ENCODE results near the gene ISCU.
"Not testable (repeated sequence)": the region's sequence is repeated elsewhere in the genome, so short reads cannot be mapped to it uniquely, and the experiment has no call there.

Gene ISCU

GRCh38 chr12:108571609-108572165 lies 9.3 kb downstream of the ISCU start:
- no peak for DNase-seq

- no peak for DNase-seq
Observed at GRCh38 chr12:108572166-108572790, 9.9 kb downstream of the ISCU start.

- no peak for DNase-seq
Observed at GRCh38 chr12:108573317-108573716, 10.9 kb downstream of the ISCU start.

GRCh38 chr12:108574276-108574675 lies 11.9 kb downstream of the ISCU start:
- DNase-seq = not testable (repeated sequence)

- DNase-seq = no peak
Observed at GRCh38 chr12:108575199-108575912, 13.0 kb downstream of the ISCU start.

GRCh38 chr12:108576660-108577234 lies 14.4 kb downstream of the ISCU start:
- no peak for DNase-seq

GRCh38 chr12:108577458-108577857 lies 15.1 kb downstream of the ISCU start:
- no peak for DNase-seq

GRCh38 chr12:108578264-108578663 lies 15.9 kb downstream of the ISCU start:
- DNase-seq = no peak

GRCh38 chr12:108578813-108579212 lies 16.4 kb downstream of the ISCU start:
- DNase-seq = no peak

- DNase-seq = no peak
Observed at GRCh38 chr12:108580531-108580930, 18.1 kb downstream of the ISCU start.

- DNase-seq = no peak
Observed at GRCh38 chr12:108581311-108582227, 19.2 kb downstream of the ISCU start.

- no peak for DNase-seq
Observed at GRCh38 chr12:108582509-108582908, 20.1 kb downstream of the ISCU start.

GRCh38 chr12:108582978-108583770 lies 20.8 kb downstream of the ISCU start:
- DNase-seq = no peak

- DNase-seq = no peak
Observed at GRCh38 chr12:108583991-108584390, 21.6 kb downstream of the ISCU start.

- no peak for DNase-seq
Observed at GRCh38 chr12:108584456-108585065, 22.2 kb downstream of the ISCU start.

- DNase-seq = no peak
Observed at GRCh38 chr12:108585864-108586263, 23.5 kb downstream of the ISCU start.

- no peak for DNase-seq
Observed at GRCh38 chr12:108586306-108586705, 23.9 kb downstream of the ISCU start.

GRCh38 chr12:108587826-108588225 lies 25.4 kb downstream of the ISCU start:
- no peak for DNase-seq

GRCh38 chr12:108589028-108589839 lies 26.8 kb downstream of the ISCU start:
- no peak for DNase-seq

- DNase-seq = no peak
Observed at GRCh38 chr12:108589840-108590229, 27.4 kb downstream of the ISCU start.

- DNase-seq = not testable (repeated sequence)
Observed at GRCh38 chr12:108590463-108590862, 28.1 kb downstream of the ISCU start.
